Measurements from ENCODE around the gene WDR90. TPM values are rescaled to one million over a fixed set of nuclear protein-coding genes. Genes with fewer than 3 reads are reported as not detected.

The WDR90 gene
- total and polyA plus RNA-seq, 8 donors = 19.9 to 114 (median 30.5) TPM

DNA sequence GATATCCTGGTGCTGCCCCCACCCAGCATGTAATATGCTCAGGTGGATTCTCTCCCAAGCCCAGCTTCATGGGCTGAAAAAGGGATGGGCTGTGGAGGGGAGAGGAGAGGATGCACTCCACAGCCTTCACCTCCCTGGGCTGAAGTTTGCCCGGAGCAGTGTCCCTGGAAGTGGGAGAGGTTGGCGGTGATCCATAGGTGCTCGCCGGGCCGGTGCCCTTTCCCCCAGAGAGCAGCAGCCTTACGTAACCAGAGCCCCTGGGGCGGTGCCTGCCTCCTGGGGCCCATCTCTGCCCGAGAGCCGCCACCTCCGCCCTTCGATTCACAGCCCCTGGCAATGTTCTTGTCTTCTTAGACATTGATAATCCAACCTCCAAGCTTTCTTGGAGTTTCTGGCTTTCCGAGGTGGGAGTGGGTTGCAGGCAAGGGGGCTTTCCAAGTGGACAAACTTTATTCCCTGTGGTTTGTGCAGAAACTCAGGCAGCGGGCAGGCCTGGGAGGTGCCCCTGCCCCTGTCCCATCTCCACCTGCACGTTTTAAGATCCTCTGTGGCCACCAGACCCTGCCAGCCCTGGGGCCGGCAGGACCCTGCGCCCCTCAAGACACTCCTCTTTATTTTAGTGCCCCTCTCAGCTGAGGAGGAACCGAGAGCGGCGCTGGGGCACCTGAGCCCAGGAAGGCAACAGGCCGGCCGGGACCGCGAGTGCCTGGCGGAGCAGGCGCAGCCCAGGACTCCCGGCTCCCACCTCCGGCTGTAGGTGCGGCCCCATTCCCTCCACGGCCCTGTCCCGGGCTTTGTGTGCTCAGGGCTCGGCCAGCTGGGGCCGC lies 3.1 kb upstream of the WDR90 start:
- no peaks in the 10 kb centered on the region for H3K9me3 ChIP-seq
- intact Hi-C loops (cut with DNase I; ENCODE audit: low total_unique reads) = no loop called here
- 38 to 58% (median 55%) methylated on average over 23 to 32 of the region's 32 CpGs for WGBS, 5 donors
- H3K27me3 ChIP-seq = no peaks in the 10 kb centered on the region
- peak; percentile 83 to 86 for DNase-seq
- peak overlapping the region in 1 of 4 donors; percentile 28 for H3K4me3 ChIP-seq
- TF ChIP-seq, protein P1, sequence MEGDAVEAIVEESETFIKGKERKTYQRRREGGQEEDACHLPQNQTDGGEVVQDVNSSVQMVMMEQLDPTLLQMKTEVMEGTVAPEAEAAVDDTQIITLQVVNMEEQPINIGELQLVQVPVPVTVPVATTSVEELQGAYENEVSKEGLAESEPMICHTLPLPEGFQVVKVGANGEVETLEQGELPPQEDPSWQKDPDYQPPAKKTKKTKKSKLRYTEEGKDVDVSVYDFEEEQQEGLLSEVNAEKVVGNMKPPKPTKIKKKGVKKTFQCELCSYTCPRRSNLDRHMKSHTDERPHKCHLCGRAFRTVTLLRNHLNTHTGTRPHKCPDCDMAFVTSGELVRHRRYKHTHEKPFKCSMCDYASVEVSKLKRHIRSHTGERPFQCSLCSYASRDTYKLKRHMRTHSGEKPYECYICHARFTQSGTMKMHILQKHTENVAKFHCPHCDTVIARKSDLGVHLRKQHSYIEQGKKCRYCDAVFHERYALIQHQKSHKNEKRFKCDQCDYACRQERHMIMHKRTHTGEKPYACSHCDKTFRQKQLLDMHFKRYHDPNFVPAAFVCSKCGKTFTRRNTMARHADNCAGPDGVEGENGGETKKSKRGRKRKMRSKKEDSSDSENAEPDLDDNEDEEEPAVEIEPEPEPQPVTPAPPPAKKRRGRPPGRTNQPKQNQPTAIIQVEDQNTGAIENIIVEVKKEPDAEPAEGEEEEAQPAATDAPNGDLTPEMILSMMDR (IDR thresholded peaks at IDR 0.05) = no peak
- no peak for TF ChIP-seq POLR2AphosphoS5 (IDR thresholded peaks at IDR 0.05)
- H3K27ac ChIP-seq = peak overlapping the region; percentile 88 to 95 (median 90)
- H3K4me1 ChIP-seq = peaks cover 66 to 92% (median 87%) of the 10 kb centered on the region in 4 donors
- no peaks in the 10 kb centered on the region for H3K36me3 ChIP-seq

DNA sequence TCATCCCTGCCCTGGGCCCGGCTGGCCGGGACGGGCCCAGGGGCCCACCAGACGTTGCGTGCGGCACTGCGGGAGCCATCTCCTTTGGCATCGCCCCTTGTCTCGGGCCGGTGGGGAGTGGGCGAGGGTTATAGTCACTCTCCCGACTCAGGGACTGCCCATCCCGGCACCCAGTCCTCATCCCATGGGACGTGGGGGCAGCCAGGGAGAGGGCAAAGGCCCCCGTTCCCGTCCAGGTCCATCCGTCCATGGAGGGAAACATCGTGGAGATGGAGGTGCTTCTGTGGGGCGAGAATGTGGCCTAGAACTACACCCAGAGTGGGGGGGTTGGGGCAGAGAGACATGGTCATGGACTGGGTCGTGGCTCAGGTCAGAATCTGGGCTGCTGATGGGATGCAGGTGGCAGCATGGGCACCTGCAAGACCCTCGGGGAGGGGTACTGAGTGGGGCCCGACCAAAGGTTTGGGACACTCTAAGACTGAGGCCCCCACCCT lies 2.4 kb upstream of the WDR90 start:
- intact Hi-C loops (cut with DNase I; ENCODE audit: low total_unique reads) = no loop called here
- no peaks in the 10 kb centered on the region for H3K9me3 ChIP-seq
- 61 to 66% (median 63%) methylated on average over 21 to 22 of the region's 22 CpGs for WGBS, 5 donors
- no peaks in the 10 kb centered on the region for H3K27me3 ChIP-seq
- peak overlapping the region; percentile 88 to 95 (median 90) for H3K27ac ChIP-seq
- DNase-seq = no peak
- peaks cover 0 to 5% (median 2%) of the 10 kb centered on the region in 4 donors for H3K36me3 ChIP-seq
- no peak for TF ChIP-seq POLR2AphosphoS5 (IDR thresholded peaks at IDR 0.05)
- TF ChIP-seq EP300 (IDR thresholded peaks at IDR 0.05) = no peak
- TF ChIP-seq POLR2A (IDR thresholded peaks at IDR 0.05) = no peak
- TF ChIP-seq, protein P1 (IDR thresholded peaks at IDR 0.05) = no peak
- peak overlapping the region in 1 of 4 donors; percentile 28 for H3K4me3 ChIP-seq
- H3K4me1 ChIP-seq = peaks cover 66 to 89% (median 84%) of the 10 kb centered on the region in 4 donors

DNA sequence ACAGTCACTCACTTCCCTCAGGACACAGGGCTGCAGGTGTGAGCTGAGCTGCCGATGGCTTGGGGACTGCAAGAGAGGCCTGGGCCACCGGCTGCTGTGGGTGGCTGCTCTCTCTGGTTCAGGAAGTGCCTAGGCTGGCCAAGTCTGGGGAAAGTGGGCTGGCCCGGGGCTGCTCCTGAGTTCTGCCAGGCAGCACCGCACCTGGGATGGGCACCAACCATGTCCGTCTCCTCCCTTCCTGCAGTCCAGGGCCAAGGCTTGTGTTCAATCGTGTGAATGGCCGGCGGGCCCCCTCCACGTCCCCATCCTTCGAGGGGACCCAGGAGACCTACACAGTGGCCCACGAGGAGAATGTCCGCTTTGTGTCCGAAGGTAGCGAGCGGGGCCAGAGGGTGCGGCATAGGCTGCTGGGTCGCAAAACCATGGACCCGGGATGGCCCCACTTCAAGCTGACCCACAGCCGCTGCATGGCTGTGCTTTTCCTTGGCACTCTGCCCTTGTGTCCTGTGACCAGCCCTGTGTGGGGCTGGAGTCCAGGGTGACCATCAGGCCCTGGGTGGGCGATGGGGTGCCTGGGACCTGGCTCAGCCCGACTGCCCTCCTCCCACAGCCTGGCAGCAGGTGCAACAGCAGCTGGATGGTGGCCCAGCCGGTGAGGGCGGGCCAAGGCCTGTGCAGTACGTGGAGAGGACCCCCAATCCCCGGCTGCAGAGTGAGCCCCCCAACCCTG lies 1.8 kb upstream of the WDR90 start:
- Histone ChIP-seq H3K27ac (peak overlapping the region; percentile 88 to 95 (median 90)), H3K9me3 (no peaks in the 10 kb centered on the region), H3K36me3 (peaks cover 0 to 10% (median 8%) of the 10 kb centered on the region in 4 donors), H3K27me3 (no peaks in the 10 kb centered on the region), H3K4me1 (peaks cover 63 to 87% (median 83%) of the 10 kb centered on the region in 4 donors), H3K4me3 (peak overlapping the region in 1 of 4 donors; percentile 99)
- intact Hi-C loops (cut with DNase I; ENCODE audit: low total_unique reads) = no loop called here
- 45 to 70% (median 59%) methylated on average over 12 to 25 of the region's 25 CpGs for WGBS, 5 donors
- DNase-seq = peak in 1 of 2 donors; percentile 70
- no peak for TF ChIP-seq POLR2AphosphoS5 (IDR thresholded peaks at IDR 0.05)
- TF ChIP-seq, protein P1 (IDR thresholded peaks at IDR 0.05) = no peak
- no peak for TF ChIP-seq POLR2A (IDR thresholded peaks at IDR 0.05)
- no peak for TF ChIP-seq EP300 (IDR thresholded peaks at IDR 0.05)

DNA sequence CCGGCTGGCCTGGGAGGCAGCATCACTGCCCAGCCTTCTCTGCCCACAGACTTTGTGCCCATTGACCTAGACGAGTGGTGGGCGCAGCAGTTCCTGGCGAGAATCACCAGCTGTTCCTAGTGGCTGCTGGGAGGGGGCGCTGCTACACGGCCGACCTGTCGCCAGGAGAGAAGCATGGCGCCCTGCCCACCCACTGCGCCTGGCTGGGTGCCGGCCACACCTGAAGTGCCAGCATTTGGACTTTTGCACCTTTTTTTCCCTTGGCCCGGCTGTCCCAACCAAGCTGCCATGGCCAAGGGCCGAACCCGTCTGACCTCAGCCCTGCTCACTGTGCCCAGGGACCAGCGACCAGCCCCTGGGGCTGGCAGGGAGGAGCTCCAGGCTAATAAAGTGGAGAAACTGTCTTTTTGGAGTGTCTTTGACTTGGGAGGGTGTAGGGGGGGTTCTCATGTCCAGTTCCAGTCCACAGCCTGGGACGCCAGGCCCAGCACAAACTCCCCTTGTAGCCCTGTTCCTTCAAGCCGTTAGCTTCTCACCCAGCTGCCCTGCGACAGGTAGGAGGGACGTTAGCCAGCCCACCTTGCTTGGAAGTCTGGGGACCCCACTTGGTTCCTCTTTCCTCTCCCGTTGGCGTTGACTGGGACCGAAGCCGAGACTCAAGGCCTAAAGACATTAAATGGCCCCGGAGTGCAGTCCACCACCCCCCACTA lies 939 bp upstream of the WDR90 start:
- Histone ChIP-seq H3K4me1 (peaks cover 54 to 78% (median 74%) of the 10 kb centered on the region in 4 donors), H3K4me3 (peak overlapping the region; percentile 73 to 99 (median 90)), H3K27ac (peak overlapping the region; percentile 88 to 95 (median 90)), H3K9me3 (no peaks in the 10 kb centered on the region), H3K36me3 (peaks cover 0 to 18% (median 14%) of the 10 kb centered on the region in 4 donors), H3K27me3 (no peaks in the 10 kb centered on the region)
- TF ChIP-seq EP300 (IDR thresholded peaks at IDR 0.05) (no peak), POLR2A (IDR thresholded peaks at IDR 0.05) (no peak), POLR2AphosphoS5 (IDR thresholded peaks at IDR 0.05) (peak in 2 of 3 donors; percentile 4 to 21)
- TF ChIP-seq, protein P1 (IDR thresholded peaks at IDR 0.05) = peak in 4 of 7 experiments; percentile 22 to 46 (median 32)
- 18 to 47% (median 24%) methylated on average over 22 to 24 of the region's 24 CpGs for WGBS, 5 donors
- intact Hi-C loops (cut with DNase I; ENCODE audit: low total_unique reads) = no loop called here
- peak; percentile 76 to 83 for DNase-seq

All from stomach (tissue), 9 donors.